CD4-positive, alpha-beta T cell (primary cell): ENCODE results near the gene SULT4A1. TPM values are rescaled to one million over a fixed set of nuclear protein-coding genes. Genes with fewer than 3 reads are reported as not detected.

ENCODE experiments used
- ATAC-seq: fragments of 200-7000 bp; cut with Tn5 transposase; one replicate; pipeline ENCODE4 v1.10.0; 2022; ENCODE audit warnings: mild to moderate bottlenecking; ENCODE audit not compliant: poor library complexity
- CTCF ChIA-PET: fragments of 350-600 bp; sonication (Branson Sonifier 250); formaldehyde crosslinking; loops from one replicate; lab custom pipeline; 2021; ENCODE audit warnings: antibody characterized with exemption, inconsistent platforms; lab: Charles Lee
- POLR2A ChIA-PET: fragments of 350-600 bp; sonication (Branson Sonifier 250); formaldehyde crosslinking; loops from one replicate; lab custom pipeline; 2021; ENCODE audit warnings: antibody characterized with exemption, inconsistent platforms; lab: Charles Lee
- DNase-seq, 14 experiments: peaks; one replicate each; pipeline ENCODE4 v3.0.0-alpha.2; 2013 to 2020; ENCODE audit warnings: mixed read lengths in 2 of 14
- H3K27ac ChIP-seq, 2 donors: one replicate each; pipeline versions ENCODE4 v1.5.1 to v1.7.0; 2013; ENCODE audit warnings: low read length in 2 of 2, low read depth in 1 of 2, mild to moderate bottlenecking in 1 of 2
- H3K27me3 ChIP-seq, 2 experiments: 1 replicate in 1 of 2; 2 replicates in 1 of 2; pipeline versions ENCODE4 v1.6.1 to v1.7.0; 2013; ENCODE audit warnings: low read length in 2 of 2, control low read depth in 1 of 2, mild to moderate bottlenecking in 1 of 2, moderate library complexity in 1 of 2; ENCODE audit not compliant: insufficient read depth in 2 of 2, control insufficient read depth in 1 of 2
- H3K36me3 ChIP-seq: one replicate; pipeline ENCODE4 v1.6.1; 2013; ENCODE audit warnings: low read length, control low read depth; ENCODE audit not compliant: insufficient read depth
- H3K4me1 ChIP-seq: one replicate; pipeline ENCODE4 v1.6.1; 2013; ENCODE audit warnings: low read length, control low read depth; ENCODE audit not compliant: insufficient read depth
- H3K4me3 ChIP-seq: one replicate; pipeline ENCODE4 v1.5.1; 2013; ENCODE audit warnings: mild to moderate bottlenecking, low read length, moderate library complexity
- H3K9me3 ChIP-seq, 2 experiments: 1 replicate in 1 of 2; 2 replicates in 1 of 2; pipeline versions ENCODE4 v1.6.1 to v1.7.0; 2013; ENCODE audit warnings: low read length in 2 of 2, mild to moderate bottlenecking in 2 of 2, control low read depth in 1 of 2, moderate library complexity in 1 of 2; ENCODE audit not compliant: control insufficient read depth in 1 of 2, insufficient read depth in 1 of 2
- H3K27ac Mint-ChIP-seq: one replicate; pipeline ENCODE4 v1.8.0; 2020; ENCODE audit warnings: mixed read lengths
- H3K27me3 Mint-ChIP-seq: one replicate; pipeline ENCODE4 v1.8.0; 2021; ENCODE audit warnings: mixed read lengths
- H3K36me3 Mint-ChIP-seq: one replicate; pipeline ENCODE4 v1.8.0; 2021; ENCODE audit warnings: low read depth, mixed read lengths
- H3K4me1 Mint-ChIP-seq: one replicate; pipeline ENCODE4 v1.8.0; 2021; ENCODE audit warnings: low read depth, mixed read lengths
- H3K4me3 Mint-ChIP-seq: one replicate; pipeline ENCODE4 v1.8.0; 2020; ENCODE audit warnings: mild to moderate bottlenecking, mixed read lengths
- H3K9me3 Mint-ChIP-seq: one replicate; pipeline ENCODE4 v1.8.0; 2020; ENCODE audit warnings: mixed read lengths
- intact Hi-C, 2 experiments: fragments of 100-400 bp; cut with DNase I in 1 of 2; cut with micrococcal nuclease in 1 of 2; formaldehyde crosslinking; loops; one replicate each; pipeline versions ENCODE4 v1.15.1 to v1.9.0; 2023 to 2025; cut with DNase I, micrococcal nuclease
- polyA plus RNA-seq, 2 donors: library from polyadenylated mRNA; unstranded; fragments of 120-200 nt; gene quantifications; one replicate each; pipeline ENCODE4 v1.2.1, GENCODE V29; 2013
- total RNA-seq, 174 experiments: library from RNA in 2 of 174; stranded (reverse) in 2 of 174; gene quantifications; one replicate each; pipeline ENCODE4 v1.2.3 and lab custom pipeline; 2021 to 2026
- TF ChIP-seq, protein P1 (sequence below): fragments of 200-600 bp; IDR thresholded peaks from one replicate; pipeline ENCODE4 v1.8.0; 2022; ENCODE audit warnings: antibody characterized with exemption, mild to moderate bottlenecking

Gene SULT4A1
- total RNA-seq, result not detected
- polyA plus RNA-seq (2013, experiment 1 of 2), result not detected
- 0.05 TPM for polyA plus RNA-seq (2013, experiment 2 of 2)
- total RNA-seq (lab: John Stamatoyannopoulos, UW), result 0 to 0.19 (median 0) reads per million in 172 experiments

GRCh38 chr22:43862074-43862881 lies at the start of gene SULT4A1:
Gene SULT4A1 (minus strand): TSS chr22:43862513. CDS start chr22:43862382, 131 bp downstream.
- Mint-ChIP-seq H3K27ac (no peak within 1 kb of the TSS), H3K27me3 (peaks cover 79% of the 10 kb centered on the region), H3K9me3 (peaks cover 2% of the 10 kb centered on the region), H3K4me3 (peak within 1 kb of the TSS; percentile 42), H3K36me3 (no peaks in the 10 kb centered on the region), H3K4me1 (no peaks in the 10 kb centered on the region)
- intact Hi-C loops, result no loop called here
- no peak within 1 kb of the TSS for H3K4me3 ChIP-seq
- TF ChIP-seq, protein P1, sequence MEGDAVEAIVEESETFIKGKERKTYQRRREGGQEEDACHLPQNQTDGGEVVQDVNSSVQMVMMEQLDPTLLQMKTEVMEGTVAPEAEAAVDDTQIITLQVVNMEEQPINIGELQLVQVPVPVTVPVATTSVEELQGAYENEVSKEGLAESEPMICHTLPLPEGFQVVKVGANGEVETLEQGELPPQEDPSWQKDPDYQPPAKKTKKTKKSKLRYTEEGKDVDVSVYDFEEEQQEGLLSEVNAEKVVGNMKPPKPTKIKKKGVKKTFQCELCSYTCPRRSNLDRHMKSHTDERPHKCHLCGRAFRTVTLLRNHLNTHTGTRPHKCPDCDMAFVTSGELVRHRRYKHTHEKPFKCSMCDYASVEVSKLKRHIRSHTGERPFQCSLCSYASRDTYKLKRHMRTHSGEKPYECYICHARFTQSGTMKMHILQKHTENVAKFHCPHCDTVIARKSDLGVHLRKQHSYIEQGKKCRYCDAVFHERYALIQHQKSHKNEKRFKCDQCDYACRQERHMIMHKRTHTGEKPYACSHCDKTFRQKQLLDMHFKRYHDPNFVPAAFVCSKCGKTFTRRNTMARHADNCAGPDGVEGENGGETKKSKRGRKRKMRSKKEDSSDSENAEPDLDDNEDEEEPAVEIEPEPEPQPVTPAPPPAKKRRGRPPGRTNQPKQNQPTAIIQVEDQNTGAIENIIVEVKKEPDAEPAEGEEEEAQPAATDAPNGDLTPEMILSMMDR, result no peak
- CTCF ChIA-PET, result no interaction called here
- H3K9me3 ChIP-seq, result peaks cover under 1 to 17% of the 10 kb centered on the region in 2 experiments
- H3K27ac ChIP-seq, result no peak within 1 kb of the TSS
- peak in 2 of 14 experiments; percentile 23 to 38 for DNase-seq
- no peaks in the 10 kb centered on the region for H3K4me1 ChIP-seq
- H3K36me3 ChIP-seq, result no peaks in the 10 kb centered on the region
- peaks cover 35 to 49% of the 10 kb centered on the region in 2 experiments for H3K27me3 ChIP-seq
- POLR2A ChIA-PET, result no interaction called here
- no peak for ATAC-seq

- no peak overlapping the region for H3K4me3 ChIP-seq
- H3K27me3 ChIP-seq, result peaks cover 2 to 6% of the 10 kb centered on the region in 2 experiments
- no peaks in the 10 kb centered on the region for H3K36me3 Mint-ChIP-seq
- no peaks in the 10 kb centered on the region for H3K4me1 Mint-ChIP-seq
- TF ChIP-seq, protein P1, result no peak
- ChIA-PET CTCF (no interaction called here), POLR2A (no interaction called here)
- peaks cover 35% of the 10 kb centered on the region for H3K27me3 Mint-ChIP-seq
- no peak overlapping the region for H3K27ac ChIP-seq
- intact Hi-C loops, result no loop called here
- no peaks in the 10 kb centered on the region for H3K4me1 ChIP-seq
- no peak overlapping the region for H3K4me3 Mint-ChIP-seq
- ATAC-seq (no peak), DNase-seq (no peak)
- no peak overlapping the region for H3K27ac Mint-ChIP-seq
- H3K9me3 Mint-ChIP-seq, result no peaks in the 10 kb centered on the region
- peaks cover 0 to 5% of the 10 kb centered on the region in 2 experiments for H3K9me3 ChIP-seq
- no peaks in the 10 kb centered on the region for H3K36me3 ChIP-seq
These were observed 49.0 kb upstream of the SULT4A1 start for GRCh38 chr22:43911351-43911750.

DNA sequence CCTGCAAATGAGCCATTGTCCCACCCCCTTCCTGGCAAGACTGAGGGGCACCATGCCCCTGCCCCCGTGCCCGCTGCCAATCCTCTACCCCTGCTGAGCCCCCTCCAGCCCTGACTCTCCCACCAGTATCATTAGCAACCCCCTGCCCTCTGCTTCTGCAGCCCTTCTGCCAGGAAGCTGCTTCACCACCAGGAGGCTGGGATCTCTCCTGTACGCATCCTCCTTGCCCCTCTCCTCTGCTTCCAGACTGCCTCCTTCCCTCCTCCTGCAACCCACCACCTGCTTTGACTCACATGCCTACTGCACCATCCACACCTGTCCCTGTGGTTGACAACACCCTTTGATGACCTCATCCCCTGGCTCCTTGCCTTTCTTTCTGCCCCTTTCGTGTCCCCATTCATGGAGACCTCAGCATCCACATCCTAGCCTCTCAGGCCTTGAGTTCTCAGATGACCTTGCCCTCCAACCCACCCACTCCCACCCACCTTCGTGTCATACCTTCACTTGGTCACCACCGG lies 47.9 kb upstream of the SULT4A1 start:
- intact Hi-C loops, result no loop called here
- DNase-seq (no peak), ATAC-seq (no peak)
- POLR2A ChIA-PET, result no interaction called here
- no peaks in the 10 kb centered on the region for H3K9me3 Mint-ChIP-seq
- no peaks in the 10 kb centered on the region for H3K4me1 Mint-ChIP-seq
- TF ChIP-seq, protein P1, result no peak
- CTCF ChIA-PET, result no interaction called here
- H3K9me3 ChIP-seq, result no peaks in the 10 kb centered on the region
- H3K27ac Mint-ChIP-seq, result no peak overlapping the region
- H3K27ac ChIP-seq, result no peak overlapping the region
- peaks cover 6 to 7% of the 10 kb centered on the region in 2 experiments for H3K27me3 ChIP-seq
- no peaks in the 10 kb centered on the region for H3K36me3 Mint-ChIP-seq
- H3K4me1 ChIP-seq, result no peaks in the 10 kb centered on the region
- no peak overlapping the region for H3K4me3 ChIP-seq
- no peak overlapping the region for H3K4me3 Mint-ChIP-seq
- H3K27me3 Mint-ChIP-seq, result peaks cover 40% of the 10 kb centered on the region
- no peaks in the 10 kb centered on the region for H3K36me3 ChIP-seq
